Activated CD8-positive, alpha-beta T cell treated with anti-CD3 and anti-CD28 coated beads for 36 hours (primary cell): ENCODE measurements around the gene B3GNT5. TPM values are rescaled to one million over a fixed set of nuclear protein-coding genes. Genes with fewer than 3 reads are reported as not detected.

ENCODE experiments used
- ATAC-seq: fragments of 200-7000 bp; cut with Tn5 transposase; one replicate; pipeline ENCODE4 v1.10.0; 2021; ENCODE audit warnings: mild to moderate bottlenecking, moderate library complexity
- CTCF ChIA-PET: fragments of 350-600 bp; sonication (Branson Sonifier 250); formaldehyde crosslinking; loops from one replicate; lab custom pipeline; 2021; ENCODE audit warnings: antibody characterized with exemption; lab: Charles Lee
- POLR2A ChIA-PET: fragments of 350-600 bp; sonication (Branson Sonifier 250); formaldehyde crosslinking; loops from one replicate; lab custom pipeline; 2021; ENCODE audit warnings: antibody characterized with exemption; lab: Charles Lee
- DNase-seq: peaks from one replicate; pipeline ENCODE4 v3.0.0-alpha.2; 2020
- H3K27ac Mint-ChIP-seq: one replicate; pipeline ENCODE4 v1.8.0; 2021; ENCODE audit warnings: mild to moderate bottlenecking, mixed read lengths
- H3K27me3 Mint-ChIP-seq: one replicate; pipeline ENCODE4 v1.8.0; 2021; ENCODE audit warnings: mixed read lengths
- H3K36me3 Mint-ChIP-seq: one replicate; pipeline ENCODE4 v1.8.0; 2021; ENCODE audit warnings: low read depth, mixed read lengths
- H3K4me1 Mint-ChIP-seq: one replicate; pipeline ENCODE4 v1.8.0; 2021; ENCODE audit warnings: low read depth, mixed read lengths
- H3K4me3 Mint-ChIP-seq: one replicate; pipeline ENCODE4 v1.8.0; 2021; ENCODE audit warnings: mild to moderate bottlenecking, moderate library complexity, mixed read lengths
- H3K9me3 Mint-ChIP-seq: one replicate; pipeline ENCODE4 v1.8.0; 2021; ENCODE audit warnings: mixed read lengths
- CTCF ChIP-seq: fragments of 200-600 bp; IDR thresholded peaks from one replicate; pipeline ENCODE4 v1.8.0; 2022; ENCODE audit warnings: antibody characterized with exemption, mild to moderate bottlenecking
- intact Hi-C: fragments of 100-400 bp; cut with micrococcal nuclease; formaldehyde crosslinking; loops from one replicate; pipeline ENCODE4 v1.10.0; 2022
- total RNA-seq, 2 experiments: library from RNA; stranded (reverse); gene quantifications; one replicate each; pipeline ENCODE4 v1.2.3, GENCODE V29; 2021

B3GNT5 gene
- total RNA-seq, 2 experiments from 2014 or later: 25.8 to 26.1 TPM

DNA sequence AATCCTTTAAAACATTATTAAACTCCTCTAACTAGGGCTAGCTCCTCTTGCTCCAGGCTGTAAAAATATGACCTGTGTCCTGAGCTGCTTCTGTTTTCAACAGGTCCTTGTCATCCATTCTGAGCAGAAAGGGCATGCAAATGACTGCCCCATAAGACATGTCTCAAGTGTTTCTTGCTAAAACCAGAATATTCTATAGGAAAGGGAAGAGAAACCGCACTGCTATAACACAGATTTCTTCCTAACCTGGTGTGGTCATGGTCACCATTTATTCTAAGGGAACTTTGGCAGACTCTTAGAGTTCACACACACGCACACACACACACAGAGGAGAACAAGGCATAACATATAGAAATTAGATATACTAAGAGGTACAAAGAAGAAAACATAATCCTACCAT is 34.2 kb upstream of the B3GNT5 start:
- ChIA-PET POLR2A (no interaction called here), CTCF (interaction anchor here (0.7 kb wide), 1 partner anchor 10 kb away, joined by 3 read pairs; no protein-coding TSS in a partner anchor)
- no peaks in the 10 kb centered on the region for H3K9me3 Mint-ChIP-seq
- H3K27ac Mint-ChIP-seq: peak overlapping the region; percentile 44
- peaks cover 26% of the 10 kb centered on the region for H3K4me1 Mint-ChIP-seq
- no peak for ATAC-seq
- no peaks in the 10 kb centered on the region for H3K27me3 Mint-ChIP-seq
- intact Hi-C loops: no loop called here
- H3K4me3 Mint-ChIP-seq: no peak overlapping the region
- DNase-seq: no peak
- H3K36me3 Mint-ChIP-seq: peaks cover 5% of the 10 kb centered on the region
- no peak for TF ChIP-seq CTCF

- no peak for DNase-seq
- H3K9me3 Mint-ChIP-seq: no peaks in the 10 kb centered on the region
- no peak overlapping the region for H3K27ac Mint-ChIP-seq
- intact Hi-C loops: no loop called here
- no peak for ATAC-seq
- H3K36me3 Mint-ChIP-seq: peaks cover 4% of the 10 kb centered on the region
- H3K27me3 Mint-ChIP-seq: no peaks in the 10 kb centered on the region
- POLR2A ChIA-PET: interaction anchor here (1.4 kb wide), 1 partner anchor 65 kb away, joined by 4 read pairs; no protein-coding TSS in a partner anchor
- H3K4me1 Mint-ChIP-seq: peaks cover 39% of the 10 kb centered on the region
- TF ChIP-seq CTCF: no peak
- H3K4me3 Mint-ChIP-seq: no peak overlapping the region
- CTCF ChIA-PET: interaction anchor here (1.6 to 1.8 kb wide), 2 partner anchors 161 to 163 kb away, joined by 5 read pairs; no protein-coding TSS in a partner anchor
Observed at GRCh38 chr3:183220828-183221227, 32.2 kb upstream of the B3GNT5 start.

DNA sequence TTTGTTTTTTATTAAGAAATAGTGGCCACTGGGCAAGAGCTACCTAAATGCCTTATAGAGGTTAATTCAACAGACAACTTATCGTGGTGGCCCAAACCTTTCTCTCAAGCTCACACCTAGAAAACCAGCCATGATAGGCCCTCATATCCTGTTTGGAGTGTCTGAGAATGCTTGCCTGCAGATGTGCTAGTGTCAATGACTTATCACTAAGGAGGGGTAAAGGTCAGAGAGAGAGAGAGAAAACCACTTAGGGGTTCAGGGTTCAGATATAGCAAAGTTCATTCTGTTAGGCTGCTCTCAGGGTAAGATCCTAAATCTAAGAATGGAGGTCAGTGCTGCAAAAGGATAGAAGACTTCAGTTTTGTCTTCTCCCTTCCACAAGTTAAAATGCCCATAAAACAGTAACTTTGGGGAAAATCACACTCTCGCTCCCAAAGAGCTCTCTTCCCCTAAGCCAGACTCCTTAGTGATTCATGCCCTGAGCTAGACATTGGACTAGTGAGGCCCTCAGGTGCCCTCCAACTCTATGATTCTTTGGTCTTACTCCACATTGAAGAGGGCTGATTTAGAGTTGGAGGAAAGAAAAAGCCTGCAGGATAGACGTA is 30.3 kb upstream of the B3GNT5 start:
- H3K27me3 Mint-ChIP-seq: no peaks in the 10 kb centered on the region
- DNase-seq (no peak), ATAC-seq (peak; percentile 39)
- no peak overlapping the region for H3K27ac Mint-ChIP-seq
- TF ChIP-seq CTCF: no peak
- peaks cover 6% of the 10 kb centered on the region for H3K36me3 Mint-ChIP-seq
- ChIA-PET CTCF (interaction anchor here (0.9 to 1.3 kb wide), 4 partner anchors 15 to 161 kb away, joined by 3 to 5 read pairs (median 4); no protein-coding TSS in a partner anchor), POLR2A (interaction anchor here (1.2 kb wide), 1 partner anchor 29 kb away, joined by 3 read pairs; no protein-coding TSS in a partner anchor)
- peaks cover 46% of the 10 kb centered on the region for H3K4me1 Mint-ChIP-seq
- intact Hi-C loops: no loop called here
- no peaks in the 10 kb centered on the region for H3K9me3 Mint-ChIP-seq
- no peak overlapping the region for H3K4me3 Mint-ChIP-seq

DNA sequence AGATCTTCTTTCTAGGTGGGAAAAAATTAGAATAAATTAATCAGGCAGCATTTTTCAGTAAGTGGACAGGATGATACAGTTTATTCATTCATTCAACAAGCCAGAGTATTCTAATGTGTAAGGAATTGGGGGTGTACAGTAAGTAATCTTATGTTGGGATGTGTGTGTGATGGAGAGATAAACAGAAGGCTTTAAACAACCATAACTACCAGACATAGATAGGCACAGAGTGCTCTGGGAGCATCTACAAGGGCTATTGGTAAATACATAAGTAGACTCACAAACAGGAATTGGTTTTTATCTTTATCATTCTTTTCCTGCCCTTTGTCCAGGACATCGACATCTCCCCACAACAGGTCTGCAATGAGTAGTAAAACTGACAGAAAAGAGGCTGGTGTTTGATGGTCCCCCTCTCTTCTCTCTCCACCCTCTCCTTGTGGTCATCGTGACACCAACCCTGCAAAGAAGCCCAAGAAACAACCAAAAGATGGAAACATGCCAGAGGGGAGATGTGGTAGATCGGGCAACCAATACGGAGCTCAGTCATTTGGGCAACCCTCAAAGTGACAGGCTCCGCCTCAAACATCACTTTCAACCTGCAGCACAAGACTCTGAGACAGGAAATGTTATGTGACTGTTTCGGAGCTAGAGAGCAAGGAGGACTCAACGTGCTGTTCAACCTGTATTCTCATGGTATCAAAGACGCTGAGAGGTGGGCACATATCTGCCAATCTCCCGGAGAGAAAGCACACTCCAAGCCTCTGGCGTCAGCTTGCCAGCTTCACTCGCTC is 28.7 kb upstream of the B3GNT5 start:
- Mint-ChIP-seq H3K27me3 (no peaks in the 10 kb centered on the region), H3K9me3 (no peaks in the 10 kb centered on the region), H3K4me1 (peaks cover 37% of the 10 kb centered on the region), H3K4me3 (peak overlapping the region; percentile 39), H3K36me3 (peaks cover 6% of the 10 kb centered on the region), H3K27ac (peak overlapping the region; percentile 70)
- ATAC-seq (peak; percentile 93), DNase-seq (peak; percentile 74)
- no peak for TF ChIP-seq CTCF
- intact Hi-C loops: no loop called here
- ChIA-PET POLR2A (interaction anchor here (1.4 to 1.5 kb wide), 2 partner anchors 13 to 39 kb away, joined by 3 read pairs; no protein-coding TSS in a partner anchor), CTCF (interaction anchor here (1.0 to 2.4 kb wide), 5 partner anchors 31 to 159 kb away, joined by 3 to 10 read pairs (median 5); no protein-coding TSS in a partner anchor)
